NCI-H128 (cell line): ENCODE data around the gene ACOT13.
"Not testable (repeated sequence)": the region's sequence is repeated elsewhere in the genome, so short reads cannot be mapped to it uniquely, and the experiment has no call there.

Experiments
- DNase-seq: peaks from one replicate; lab custom pipeline; 2025; ENCODE audit not compliant: unreplicated experiment; lab: John Stamatoyannopoulos, UW

The ACOT13 gene

GRCh38 chr6:24721461-24722215 lies 54.8 kb downstream of the ACOT13 start:
- DNase-seq, result no peak

GRCh38 chr6:24723270-24723669 lies 56.4 kb downstream of the ACOT13 start:
- DNase-seq, result no peak

DNA sequence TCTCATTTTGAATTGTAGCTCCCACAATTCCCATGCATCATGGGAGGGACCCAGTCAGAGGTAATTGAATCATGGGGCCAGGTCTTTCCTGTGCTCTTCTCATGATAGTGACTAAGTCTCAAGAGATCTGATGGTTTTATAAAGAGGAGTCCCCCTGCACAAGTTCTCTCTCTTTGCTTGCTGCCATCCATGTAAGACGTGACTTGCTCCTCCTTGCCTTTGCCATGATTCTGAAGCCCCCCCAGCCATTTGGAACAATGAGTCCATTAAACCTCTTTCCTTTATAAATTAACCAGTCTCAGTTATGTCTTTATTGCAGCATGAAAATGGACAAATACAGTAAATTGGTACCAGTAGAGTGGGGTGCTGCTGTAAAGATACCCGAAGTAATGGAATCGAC lies 63.8 kb downstream of the ACOT13 start:
- DNase-seq, result not testable (repeated sequence)

DNA sequence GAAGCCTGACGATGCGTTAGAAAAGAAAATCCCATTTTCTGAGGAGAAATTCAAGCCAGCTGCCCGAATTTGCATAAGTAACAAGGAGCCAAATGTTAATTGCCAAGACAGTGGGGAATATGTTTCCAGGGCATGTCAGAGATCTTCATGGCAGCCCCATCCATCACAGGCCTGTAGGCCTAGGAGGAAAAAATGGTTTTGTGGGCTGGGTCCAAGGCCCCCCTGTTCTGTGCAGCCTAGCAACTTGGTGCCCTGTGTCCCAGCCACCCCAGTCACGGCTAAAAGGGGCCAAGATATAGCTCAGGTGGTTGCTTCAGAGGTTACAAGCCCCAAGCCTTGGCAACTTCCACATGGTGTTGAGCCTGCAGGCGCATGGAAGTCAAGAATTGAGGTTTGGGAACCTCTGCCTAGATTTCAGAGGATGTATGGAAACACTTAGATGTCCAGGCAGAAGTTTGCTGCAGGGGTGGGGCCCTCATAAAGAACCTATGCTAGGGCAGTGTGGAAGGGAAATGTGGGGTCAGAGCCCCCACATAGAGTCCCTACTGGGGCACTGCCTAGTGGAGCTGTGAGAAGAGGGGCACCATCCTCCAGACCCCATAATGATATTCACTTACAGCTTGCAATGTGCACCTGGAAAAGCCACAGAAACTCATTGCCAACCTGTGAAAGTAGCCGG lies 64.7 kb downstream of the ACOT13 start:
- DNase-seq, result not testable (repeated sequence)

DNA sequence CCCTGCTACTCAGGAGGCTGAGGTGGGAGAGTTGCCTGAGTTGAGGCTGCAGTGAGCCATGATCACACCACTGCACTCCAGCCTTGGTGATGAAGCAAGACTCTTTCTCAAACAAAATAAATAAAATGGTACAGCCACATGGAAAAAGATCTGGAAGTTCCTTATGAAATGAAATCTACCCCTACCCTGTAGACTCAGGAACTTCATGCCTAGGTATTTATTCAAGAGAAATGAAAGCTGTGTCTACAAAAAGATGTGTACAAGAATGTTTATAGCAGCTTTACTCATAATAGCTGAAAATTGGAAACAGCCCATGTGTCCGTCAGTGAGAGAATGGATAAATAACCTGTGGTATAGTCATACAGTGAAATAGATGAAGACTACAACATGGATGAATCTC lies 67.3 kb downstream of the ACOT13 start:
- no peak for DNase-seq

DNA sequence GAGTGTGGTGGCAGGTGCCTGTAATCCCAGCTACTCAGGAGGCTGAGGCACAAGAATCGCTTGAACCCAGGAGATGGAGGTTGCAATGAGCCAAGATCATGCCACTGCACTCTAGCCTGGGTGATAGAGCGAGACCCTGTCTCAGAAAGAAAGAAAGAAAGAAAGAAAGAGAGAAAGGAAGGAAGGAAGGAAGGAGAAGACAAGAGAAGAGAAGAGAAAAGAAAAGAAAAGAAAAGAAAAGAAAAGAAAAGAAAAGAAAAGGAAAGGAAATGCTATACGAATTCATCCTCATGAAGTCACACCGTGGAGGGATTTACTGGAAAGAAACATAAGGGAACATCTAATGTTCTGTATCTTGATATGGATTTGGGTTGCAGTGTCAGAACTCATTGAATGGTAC lies 67.8 kb downstream of the ACOT13 start:
- not testable (repeated sequence) for DNase-seq

DNA sequence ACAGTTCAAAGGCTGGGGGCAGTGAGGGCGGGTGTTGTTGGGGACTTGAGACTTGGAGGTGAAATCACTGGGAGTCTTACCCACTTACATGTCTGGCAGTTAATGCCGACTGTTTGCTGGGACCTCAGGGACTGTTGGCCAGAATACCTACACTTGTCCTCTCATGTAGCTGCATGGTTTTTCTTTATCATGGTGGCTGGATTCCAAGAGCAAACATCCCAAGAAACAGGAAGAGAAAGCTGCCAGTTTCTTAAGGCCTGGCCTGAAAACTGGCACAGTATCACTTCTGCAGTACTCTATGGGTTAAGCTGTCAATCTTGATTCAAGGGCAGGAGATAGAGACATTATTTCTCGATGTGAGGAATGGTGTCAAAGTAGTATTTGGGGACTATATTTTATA lies 71.9 kb downstream of the ACOT13 start:
- no peak for DNase-seq

- no peak for DNase-seq
These were observed 74.0 kb downstream of the ACOT13 start for GRCh38 chr6:24740861-24741260.

GRCh38 chr6:24742216-24742738 lies 75.4 kb downstream of the ACOT13 start:
- DNase-seq, result no peak

DNA sequence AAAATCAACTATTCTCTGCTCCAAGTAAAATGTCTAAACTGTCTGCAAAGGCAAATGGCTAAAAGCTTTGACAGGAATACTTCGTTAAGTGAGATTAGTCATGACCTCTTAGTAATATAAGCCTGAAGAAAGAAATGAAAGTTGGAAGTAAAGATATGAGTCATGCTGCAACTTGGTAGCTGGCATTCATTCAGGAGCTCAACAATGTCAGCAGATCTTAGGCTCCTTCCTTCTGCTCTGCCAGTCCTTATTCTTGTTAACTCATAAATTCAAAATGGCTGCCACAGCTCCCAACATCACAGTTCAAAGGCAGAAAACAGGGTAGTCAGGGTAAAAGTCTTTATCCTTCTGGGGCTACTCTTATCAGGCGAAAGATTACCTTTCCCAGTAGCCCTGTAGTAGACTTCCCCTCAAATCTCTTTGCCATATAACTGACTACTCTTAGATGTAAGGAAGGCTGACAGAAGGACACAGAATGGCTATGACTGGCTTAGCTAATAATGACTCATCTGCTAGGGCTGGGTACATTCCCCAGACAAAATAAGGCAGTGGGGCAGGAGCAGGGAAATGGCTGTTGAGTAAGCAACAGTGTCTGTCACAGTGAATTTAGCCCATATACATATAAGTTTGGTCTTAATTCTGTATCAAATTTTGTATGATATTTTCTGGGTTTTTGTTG lies 76.5 kb downstream of the ACOT13 start:
- no peak for DNase-seq

GRCh38 chr6:24743944-24744335 lies 77.1 kb downstream of the ACOT13 start:
- no peak for DNase-seq

GRCh38 chr6:24744911-24745310 lies 78.0 kb downstream of the ACOT13 start:
- no peak for DNase-seq

DNA sequence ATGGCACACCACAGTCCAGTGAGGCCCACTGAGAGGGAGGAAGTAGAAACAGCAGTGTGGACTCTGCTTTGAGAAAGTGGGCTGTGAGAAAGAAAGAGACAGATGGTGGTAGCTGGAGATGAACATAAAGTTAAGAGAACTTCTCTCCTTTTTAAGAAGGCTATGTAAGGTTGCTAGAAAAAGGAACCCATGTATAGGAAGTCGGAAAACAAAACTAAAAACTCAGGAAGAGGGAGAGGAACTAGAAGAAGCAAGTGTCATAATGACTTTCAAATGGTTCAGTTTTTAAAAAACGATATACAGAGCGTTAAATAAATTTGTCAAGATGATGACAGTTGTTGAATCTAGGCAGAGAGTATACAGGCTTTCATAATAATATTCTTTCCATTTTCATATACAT lies 82.4 kb downstream of the ACOT13 start:
- DNase-seq, result no peak

- not testable (repeated sequence) for DNase-seq
These were observed 84.0 kb downstream of the ACOT13 start for GRCh38 chr6:24750878-24751277.

DNA sequence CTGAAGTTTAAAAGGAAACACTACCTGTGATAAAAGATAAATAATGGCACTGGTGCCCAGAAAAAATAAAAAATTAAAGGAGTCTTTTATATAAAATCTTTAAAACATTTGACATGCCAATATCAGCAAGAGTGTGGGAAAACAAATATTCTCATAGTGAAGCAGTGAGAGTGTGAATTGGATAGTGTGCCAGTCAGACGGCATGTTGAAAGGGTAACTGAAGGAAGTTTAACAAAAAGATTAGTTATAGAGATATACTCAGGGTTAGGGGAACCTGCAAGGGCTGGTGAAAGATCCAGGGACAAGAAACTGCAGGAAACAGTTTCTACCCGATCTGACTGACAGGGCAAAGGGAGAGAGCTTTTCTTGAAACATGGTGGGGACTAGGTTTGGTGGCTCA lies 85.6 kb downstream of the ACOT13 start:
- no peak for DNase-seq

GRCh38 chr6:24752917-24753492 lies 86.1 kb downstream of the ACOT13 start:
- DNase-seq, result no peak

DNA sequence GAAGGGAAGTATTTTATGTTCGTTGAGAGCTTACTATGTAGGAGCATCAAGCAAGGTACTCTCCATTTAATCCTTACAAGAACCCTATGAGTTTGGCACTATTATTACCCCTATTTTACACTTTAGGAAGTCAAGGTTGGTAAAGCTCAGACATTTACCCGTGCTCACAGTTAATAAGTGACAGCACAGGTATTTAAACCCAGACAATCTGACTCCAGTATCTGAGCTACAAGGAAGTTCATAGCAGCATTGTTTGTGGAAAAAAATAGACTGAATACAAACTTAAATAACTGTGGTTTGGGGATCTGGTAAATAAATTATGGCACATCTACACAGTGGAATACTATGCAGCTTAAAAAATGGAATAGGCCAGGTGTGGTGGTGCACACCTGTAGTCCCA lies 86.7 kb downstream of the ACOT13 start:
- DNase-seq, result no peak

- not testable (repeated sequence) for DNase-seq
These were observed 87.5 kb downstream of the ACOT13 start for GRCh38 chr6:24754378-24754777.
